ENCODE data around the gene SLF1.

GRCh38 chr5:94742852-94743251 lies 124.4 kb downstream of the SLF1 start:
- no peak for TF ChIP-seq POLR2AphosphoS5 (IDR thresholded peaks at IDR 0.05; ENCODE audit: borderline replicate concordance, low read depth, low read length)
- no peak for TF ChIP-seq EZH2 (IDR thresholded peaks at IDR 0.05)

Measured in SK-N-MC (cell line).